ENCODE data around the gene TMEM235. TPM values are rescaled to one million over a fixed set of nuclear protein-coding genes. Genes with fewer than 3 reads are reported as not detected.

The TMEM235 gene
- total and polyA plus RNA-seq, 9 of the 15 experiments (the other 6 are each of a cell fraction or from before 2014, with no cell fraction given) = not detected

GRCh38 chr17:78214016-78214705, 17.3 kb upstream of the TMEM235 start, which contains the start of gene BIRC5 (continued):
- TF ChIP-seq PRDM10 (IDR thresholded peaks at IDR 0.05; ENCODE audit: partially characterized antibody) = peak; percentile 37
- peak; percentile 97 to 98 for TF ChIP-seq SIN3A (IDR thresholded peaks at IDR 0.05; ENCODE audit: borderline replicate concordance in 2 of 2, control insufficient read depth in 1 of 2, low read depth in 2 of 2, low read length in 2 of 2)
- 0 out of 2 replicates have a peak, but pooled peaks have one; percentile 28 for TF ChIP-seq POLR2H (tag; IDR thresholded peaks at IDR 0.05; ENCODE audit: low read depth)
- TF ChIP-seq TEAD1 (CRISPR knock-in tag; IDR thresholded peaks at IDR 0.05) = peak in 1 of 2 experiments; percentile 75; a peak in 2 of 4 replicates
- peak; percentile 81; the same call in 1 of the 2 replicates for TF ChIP-seq PHF8 (IDR thresholded peaks at IDR 0.05; ENCODE audit: borderline replicate concordance, low read length)
- peak; percentile 47; the same call in 1 of the 2 replicates for TF ChIP-seq ELF2 (CRISPR knock-in tag; IDR thresholded peaks at IDR 0.05)
- no peak for TF ChIP-seq ARHGAP35 (IDR thresholded peaks at IDR 0.05; ENCODE audit: partially characterized antibody)
- TF ChIP-seq MYC (IDR thresholded peaks at IDR 0.05; ENCODE audit: low read depth, low read length) = peak; percentile 95
- peak; percentile 88; the same call in 1 of the 2 replicates for TF ChIP-seq MYC (CRISPR knock-in tag; IDR thresholded peaks at IDR 0.05; ENCODE audit: borderline replicate concordance, low read depth)
- peak; percentile 40 for TF ChIP-seq POLR2B (IDR thresholded peaks at IDR 0.05; ENCODE audit: low read depth, partially characterized antibody)
- TF ChIP-seq MAX (CRISPR knock-in tag; IDR thresholded peaks at IDR 0.05) = peak; percentile 93
- peak; percentile 90 for TF ChIP-seq ZNF766 (CRISPR knock-in tag; conservative IDR thresholded peaks at IDR 0.05)
- TF ChIP-seq RBM25 (IDR thresholded peaks at IDR 0.05; ENCODE audit: low read depth, low read length, severe bottlenecking) = no peak
- TF ChIP-seq HLTF (IDR thresholded peaks at IDR 0.05) = no peak
- TF ChIP-seq KDM4B (IDR thresholded peaks at IDR 0.05; ENCODE audit: borderline replicate concordance in 2 of 2, low read depth in 1 of 2) = no peak
- TF ChIP-seq POLR3A (IDR thresholded peaks at IDR 0.05; ENCODE audit: borderline replicate concordance, extremely low read depth, insufficient read depth, insufficient read length) = no peak
- peak; percentile 97 for TF ChIP-seq GATAD2B (IDR thresholded peaks at IDR 0.05; ENCODE audit: borderline replicate concordance)
- 0 out of 2 replicates have a peak, but pooled peaks have one; percentile 42 for TF ChIP-seq TAF7 (tag; IDR thresholded peaks at IDR 0.05)
- TF ChIP-seq KLF6 (CRISPR knock-in tag; IDR thresholded peaks at IDR 0.05; ENCODE audit: borderline replicate concordance) = peak; percentile 81; the same call in 1 of the 2 replicates
- peak; percentile 49; the same call in 1 of the 2 replicates for TF ChIP-seq SMAD4 (CRISPR knock-in tag; conservative IDR thresholded peaks at IDR 0.05)
- TF ChIP-seq THAP7 (CRISPR knock-in tag; IDR thresholded peaks at IDR 0.05) = 0 out of 2 replicates have a peak, but pooled peaks have one; percentile 44
- no peak for TF ChIP-seq TAF15 (IDR thresholded peaks at IDR 0.05; ENCODE audit: low read depth, low read length)
- no peak for TF ChIP-seq ZNF778 (CRISPR knock-in tag; IDR thresholded peaks at IDR 0.05)
- no peak for TF ChIP-seq MEF2D (tag; conservative IDR thresholded peaks at IDR 0.05; ENCODE audit: low read depth)
